A549 (cell line): ENCODE measurements around the gene VSTM2B. TPM values are rescaled to one million over a fixed set of nuclear protein-coding genes. Genes with fewer than 3 reads are reported as not detected.

Experiments used
- ATAC-seq, 2 experiments: fragments of 200-7000 bp in 1 of 2; fragments of >200 bp in 1 of 2; cut with Nextera tagmentation in 1 of 2; cut with Tn5 transposase in 1 of 2; 3 replicates each; pipeline versions ENCODE4 v1.8.0 to v1.9.1; 2018 to 2020; ENCODE audit warnings: mild to moderate bottlenecking in 1 of 2, moderate library complexity in 1 of 2
- CTCF ChIA-PET: fragments of 300-600 bp; sonication (Branson Sonifier 250); formaldehyde crosslinking; extraction: SDS; loops from one replicate; lab custom pipeline; 2021; ENCODE audit warnings: antibody characterized with exemption, inconsistent platforms; lab: Yijun Ruan, JAX
- POLR2A ChIA-PET: fragments of 350-600 bp; formaldehyde crosslinking; extraction: SDS; loops from one replicate; lab custom pipeline; 2021; ENCODE audit warnings: antibody characterized with exemption, inconsistent platforms; lab: Yijun Ruan, JAX
- DNase-seq, 2 experiments: peaks; one replicate each; pipeline versions ENCODE4 v3.0.0 to v3.0.0-alpha.2; 2011 to 2016; ENCODE audit warnings: low read depth in 1 of 2, low spot score in 1 of 2
- FAIRE-seq: peaks from 2 replicates; lab custom pipeline; 2011; peaks lifted over from hg19 to GRCh38; lab: Jason Lieb, UNC
- H3K27ac ChIP-seq, 2 experiments: fragments of >200 bp; sonication (Bioruptor Twin); formaldehyde crosslinking; 3 replicates each; pipeline ENCODE4 v1.5.1; 2016 to 2017
- H3K4me1 ChIP-seq: fragments of >200 bp; sonication (Bioruptor Twin); formaldehyde crosslinking; 3 replicates; pipeline ENCODE4 v1.6.1; 2016
- H3K4me2 ChIP-seq: fragments of >200 bp; sonication (Bioruptor Twin); formaldehyde crosslinking; 3 replicates; pipeline ENCODE4 v1.6.1; 2016
- H3K4me3 ChIP-seq: fragments of >200 bp; sonication (Bioruptor Twin); formaldehyde crosslinking; 3 replicates; pipeline ENCODE4 v1.5.1; 2016
- H3K9me3 ChIP-seq: fragments of >200 bp; sonication (Bioruptor Twin); formaldehyde crosslinking; 3 replicates; pipeline ENCODE4 v1.6.1; 2016
- CBX2 ChIP-seq: fragments of 200-600 bp; sonication (generic); IDR thresholded peaks from 2 replicates; pipeline ENCODE4 v1.6.1; 2016; ENCODE audit warnings: low read depth, mild to moderate bottlenecking, borderline replicate concordance
- HDAC2 ChIP-seq: fragments of 200-600 bp; sonication (generic); IDR thresholded peaks from 2 replicates; pipeline ENCODE4 v1.6.1; 2016
- HOXB13 ChIP-seq: fragments of 250-450 bp; sonication (Bioruptor Pico); IDR thresholded peaks from 2 replicates; pipeline ENCODE4 v1.5.0; 2020; ENCODE audit warnings: low read depth, mild to moderate bottlenecking, moderate library complexity
- HOXB5 ChIP-seq: fragments of 250-450 bp; sonication (Bioruptor Pico); IDR thresholded peaks from 2 replicates; pipeline ENCODE4 v1.5.0; 2020; ENCODE audit warnings: mild to moderate bottlenecking, moderate library complexity
- KDM1A ChIP-seq: fragments of 200-600 bp; sonication (generic); IDR thresholded peaks from 2 replicates; pipeline ENCODE4 v1.6.1; 2016; ENCODE audit warnings: low read depth, mild to moderate bottlenecking
- KDM5A ChIP-seq: fragments of 200-600 bp; sonication (generic); IDR thresholded peaks from 2 replicates; pipeline ENCODE4 v1.6.1; 2016; ENCODE audit warnings: antibody characterized with exemption, mild to moderate bottlenecking
- NFE2L2 ChIP-seq: fragments of 150-350 bp; conservative IDR thresholded peaks from 2 replicates; pipeline ENCODE4 v1.6.1; 2014; ENCODE audit warnings: low read length
- NR3C1 ChIP-seq: fragments of >200 bp; sonication (Bioruptor Twin); formaldehyde crosslinking; IDR thresholded peaks from 3 replicates; pipeline ENCODE4 v1.6.1; 2017
- POLR2AphosphoS2 ChIP-seq: conservative IDR thresholded peaks from 2 replicates; pipeline ENCODE4 v1.6.1; 2012; ENCODE audit warnings: low read length, improper control_type of control experiment, inconsistent platforms
- RARB ChIP-seq: fragments of 250-450 bp; sonication (Bioruptor Pico); IDR thresholded peaks from 2 replicates; pipeline ENCODE4 v1.8.0; 2021; ENCODE audit warnings: mild to moderate bottlenecking, moderate library complexity
- RFX5 ChIP-seq: fragments of 450-650 bp; IDR thresholded peaks from 2 replicates; pipeline ENCODE4 v1.7.1; 2014; ENCODE audit warnings: antibody characterized with exemption, mild to moderate bottlenecking, moderate library complexity
- RNF2 ChIP-seq: fragments of 200-600 bp; sonication (generic); IDR thresholded peaks from 2 replicates; pipeline ENCODE4 v1.6.1; 2016; ENCODE audit warnings: low read depth, mild to moderate bottlenecking, antibody characterized with exemption, moderate library complexity, borderline replicate concordance
- ZSCAN20 ChIP-seq: fragments of 250-450 bp; sonication (Bioruptor Pico); IDR thresholded peaks from 2 replicates; pipeline ENCODE4 v1.8.0; 2022; ENCODE audit warnings: mild to moderate bottlenecking, moderate library complexity
- WGBS: methylation state at CpG from one replicate; pipeline ENCODE4 v1.1.6; 2017; ENCODE audit errors: missing lambda C conversion rate; 5-methylcytosine and 5-hydroxymethylcytosine counted together
- polyA plus RNA-seq, 4 experiments: library from polyadenylated mRNA; depleted of rRNA in 3 of 4; stranded (reverse); fragments of >200 nt; fragmentation: RNase III in 1 of 4; extraction: RNeasy Plus Mini Kit Qiagen cat#74134 plus additional on column Dnase treatment in 1 of 4; gene quantifications; 2 replicates in 3 of 4; 3 replicates in 1 of 4; pipeline ENCODE4 v1.2.3, GENCODE V29; 2011 to 2017
- TF ChIP-seq, protein P1 (sequence below): fragments of >200 bp; sonication (Bioruptor Twin); formaldehyde crosslinking; IDR thresholded peaks from 3 replicates; pipeline ENCODE4 v1.5.1; 2016
- TF ChIP-seq, protein P2 (sequence below): fragments of 250-450 bp; sonication (Bioruptor Pico); IDR thresholded peaks from 2 replicates; pipeline ENCODE4 v1.5.0; 2021; ENCODE audit warnings: mild to moderate bottlenecking, moderate library complexity, borderline replicate concordance
- TF ChIP-seq, protein P3 (sequence below): fragments of 250-450 bp; sonication (Bioruptor Pico); IDR thresholded peaks from 2 replicates; pipeline ENCODE4 v1.5.0; 2020; ENCODE audit warnings: low read depth, mild to moderate bottlenecking, moderate library complexity
- TF ChIP-seq, protein P4 (sequence below): IDR thresholded peaks from 2 replicates; pipeline ENCODE4 v1.6.1; 2012
- TF ChIP-seq, protein P5 (sequence below): fragments of >200 bp; sonication (Bioruptor Twin); formaldehyde crosslinking; IDR thresholded peaks from 3 replicates; pipeline ENCODE4 v1.6.1; 2016
- TF ChIP-seq, protein P6 (sequence below): fragments of 150-350 bp; IDR thresholded peaks from 2 replicates; pipeline ENCODE4 v1.6.1; 2014; ENCODE audit warnings: low read depth, mild to moderate bottlenecking, low read length
- TF ChIP-seq, protein P7 (sequence below): fragments of >200 bp; sonication (Bioruptor Twin); formaldehyde crosslinking; IDR thresholded peaks from 2 replicates; pipeline ENCODE4 v1.6.1; 2016
- TF ChIP-seq, protein P8 (sequence below): IDR thresholded peaks from 2 replicates; pipeline ENCODE4 v1.6.1; 2012; ENCODE audit warnings: low read depth, borderline replicate concordance

The VSTM2B gene
- polyA plus RNA-seq, 2 of the 4 experiments (the other 2 are of a cell fraction), result not detected

DNA sequence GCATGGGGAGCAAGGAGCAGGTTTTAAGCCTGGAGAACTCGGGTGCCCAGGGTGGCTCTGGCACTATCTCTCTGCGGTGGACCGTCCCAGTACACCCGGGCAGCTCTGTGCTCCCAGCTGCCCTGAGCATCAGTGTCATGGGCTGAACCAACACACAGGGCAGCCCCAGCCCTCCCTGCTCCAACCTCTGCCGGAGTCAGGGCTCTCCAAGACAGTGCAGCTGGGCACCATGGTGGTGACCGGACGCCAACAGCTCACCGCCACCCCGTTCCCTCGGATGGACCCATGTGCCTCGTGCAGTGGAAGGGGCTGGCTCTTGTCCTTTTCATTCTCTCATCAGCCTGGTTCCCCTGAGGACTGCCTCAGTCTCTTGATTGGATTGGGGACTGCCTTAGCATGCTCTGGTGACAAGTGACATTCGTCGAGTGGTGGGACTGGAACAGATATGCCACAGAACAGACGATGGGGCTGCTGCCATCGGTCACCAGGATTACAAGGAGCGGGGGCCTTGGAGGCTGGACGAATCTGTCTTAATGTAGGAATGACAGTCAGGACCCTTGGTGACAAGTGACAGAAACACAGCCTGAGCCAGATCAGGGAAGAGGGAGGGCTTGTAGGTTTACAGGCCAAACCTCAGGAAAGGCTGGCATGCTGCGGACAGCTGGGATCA lies 25.7 kb upstream of the VSTM2B start:
- Histone ChIP-seq H3K27ac (no peak overlapping the region), H3K4me2 (no peak overlapping the region), H3K9me3 (no peaks in the 10 kb centered on the region), H3K4me1 (no peaks in the 10 kb centered on the region), H3K4me3 (no peak overlapping the region)
- DNase-seq (no peak), ATAC-seq (peak; percentile 11 to 23; a peak in 3 of 6 replicates), FAIRE-seq (no peak)
- WGBS, result 21% methylated on average over 18 of the region's 18 CpGs
- TF ChIP-seq, protein P1, sequence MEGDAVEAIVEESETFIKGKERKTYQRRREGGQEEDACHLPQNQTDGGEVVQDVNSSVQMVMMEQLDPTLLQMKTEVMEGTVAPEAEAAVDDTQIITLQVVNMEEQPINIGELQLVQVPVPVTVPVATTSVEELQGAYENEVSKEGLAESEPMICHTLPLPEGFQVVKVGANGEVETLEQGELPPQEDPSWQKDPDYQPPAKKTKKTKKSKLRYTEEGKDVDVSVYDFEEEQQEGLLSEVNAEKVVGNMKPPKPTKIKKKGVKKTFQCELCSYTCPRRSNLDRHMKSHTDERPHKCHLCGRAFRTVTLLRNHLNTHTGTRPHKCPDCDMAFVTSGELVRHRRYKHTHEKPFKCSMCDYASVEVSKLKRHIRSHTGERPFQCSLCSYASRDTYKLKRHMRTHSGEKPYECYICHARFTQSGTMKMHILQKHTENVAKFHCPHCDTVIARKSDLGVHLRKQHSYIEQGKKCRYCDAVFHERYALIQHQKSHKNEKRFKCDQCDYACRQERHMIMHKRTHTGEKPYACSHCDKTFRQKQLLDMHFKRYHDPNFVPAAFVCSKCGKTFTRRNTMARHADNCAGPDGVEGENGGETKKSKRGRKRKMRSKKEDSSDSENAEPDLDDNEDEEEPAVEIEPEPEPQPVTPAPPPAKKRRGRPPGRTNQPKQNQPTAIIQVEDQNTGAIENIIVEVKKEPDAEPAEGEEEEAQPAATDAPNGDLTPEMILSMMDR, result no peak
- TF ChIP-seq, protein P2, sequence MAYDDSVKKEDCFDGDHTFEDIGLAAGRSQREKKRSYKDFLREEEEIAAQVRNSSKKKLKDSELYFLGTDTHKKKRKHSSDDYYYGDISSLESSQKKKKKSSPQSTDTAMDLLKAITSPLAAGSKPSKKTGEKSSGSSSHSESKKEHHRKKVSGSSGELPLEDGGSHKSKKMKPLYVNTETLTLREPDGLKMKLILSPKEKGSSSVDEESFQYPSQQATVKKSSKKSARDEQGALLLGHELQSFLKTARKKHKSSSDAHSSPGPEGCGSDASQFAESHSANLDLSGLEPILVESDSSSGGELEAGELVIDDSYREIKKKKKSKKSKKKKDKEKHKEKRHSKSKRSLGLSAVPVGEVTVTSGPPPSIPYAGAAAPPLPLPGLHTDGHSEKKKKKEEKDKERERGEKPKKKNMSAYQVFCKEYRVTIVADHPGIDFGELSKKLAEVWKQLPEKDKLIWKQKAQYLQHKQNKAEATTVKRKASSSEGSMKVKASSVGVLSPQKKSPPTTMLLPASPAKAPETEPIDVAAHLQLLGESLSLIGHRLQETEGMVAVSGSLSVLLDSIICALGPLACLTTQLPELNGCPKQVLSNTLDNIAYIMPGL (CRISPR knock-in tag), result no peak
- TF ChIP-seq RFX5, result no peak
- TF ChIP-seq, protein P3, sequence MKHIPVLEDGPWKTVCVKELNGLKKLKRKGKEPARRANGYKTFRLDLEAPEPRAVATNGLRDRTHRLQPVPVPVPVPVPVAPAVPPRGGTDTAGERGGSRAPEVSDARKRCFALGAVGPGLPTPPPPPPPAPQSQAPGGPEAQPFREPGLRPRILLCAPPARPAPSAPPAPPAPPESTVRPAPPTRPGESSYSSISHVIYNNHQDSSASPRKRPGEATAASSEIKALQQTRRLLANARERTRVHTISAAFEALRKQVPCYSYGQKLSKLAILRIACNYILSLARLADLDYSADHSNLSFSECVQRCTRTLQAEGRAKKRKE (CRISPR knock-in tag), result no peak
- TF ChIP-seq, protein P4, sequence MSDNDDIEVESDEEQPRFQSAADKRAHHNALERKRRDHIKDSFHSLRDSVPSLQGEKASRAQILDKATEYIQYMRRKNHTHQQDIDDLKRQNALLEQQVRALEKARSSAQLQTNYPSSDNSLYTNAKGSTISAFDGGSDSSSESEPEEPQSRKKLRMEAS, result no peak
- POLR2A ChIA-PET, result no interaction called here
- CTCF ChIA-PET, result interaction anchor here (1.4 kb wide), 1 partner anchor 20 kb away, joined by 3 read pairs; no protein-coding TSS in a partner anchor

DNA sequence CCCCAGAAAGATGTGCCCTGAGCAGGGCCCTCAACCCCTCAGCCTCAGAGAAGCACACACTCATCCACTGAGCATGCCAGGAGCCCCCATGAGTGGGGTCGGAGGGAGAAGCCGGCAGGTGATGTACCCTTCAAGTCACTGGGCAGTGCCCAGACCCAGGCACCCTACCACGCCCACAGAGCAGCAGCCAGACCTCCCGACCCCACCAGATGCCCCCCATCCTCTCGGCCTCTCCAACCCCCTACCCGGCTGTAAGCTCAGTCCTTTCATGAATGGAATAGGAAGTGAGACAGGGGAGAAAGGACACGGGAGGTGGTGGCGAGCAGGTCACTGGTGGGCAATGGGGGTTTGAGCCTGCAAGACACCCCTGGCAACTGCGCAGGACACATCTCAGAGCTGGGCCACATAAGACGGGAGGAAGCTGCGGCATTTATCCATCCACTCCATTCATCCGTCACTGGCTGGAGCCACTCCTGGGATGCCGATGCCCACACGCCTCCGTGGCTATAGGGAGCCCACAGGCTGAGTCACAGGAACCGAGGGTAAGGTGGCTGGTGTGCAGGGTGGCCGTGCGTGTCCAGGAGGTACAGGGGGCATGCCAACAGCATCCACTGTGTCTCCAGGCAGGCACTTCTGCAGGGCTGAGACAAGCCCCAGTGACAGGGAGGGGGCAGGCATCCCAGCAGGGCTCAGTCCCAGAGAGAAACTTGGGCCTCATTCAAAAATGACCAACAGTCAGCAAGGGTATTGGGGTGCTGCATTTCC lies 23.8 kb upstream of the VSTM2B start:
- no peaks in the 10 kb centered on the region for H3K9me3 ChIP-seq
- no peak for FAIRE-seq
- CTCF ChIA-PET, result interaction anchor here (0.5 to 1.8 kb wide), 3 partner anchors 14 to 26 kb away, joined by 3 to 10 read pairs (median 5); no protein-coding TSS in a partner anchor
- no peak overlapping the region for H3K4me2 ChIP-seq
- H3K4me1 ChIP-seq, result no peaks in the 10 kb centered on the region
- no peak for DNase-seq
- POLR2A ChIA-PET, result no interaction called here
- H3K4me3 ChIP-seq, result no peak overlapping the region
- TF ChIP-seq HDAC2, result no peak
- TF ChIP-seq, protein P3 (CRISPR knock-in tag), result no peak
- TF ChIP-seq NFE2L2, result no peak
- TF ChIP-seq POLR2AphosphoS2, result no peak
- TF ChIP-seq, protein P5, sequence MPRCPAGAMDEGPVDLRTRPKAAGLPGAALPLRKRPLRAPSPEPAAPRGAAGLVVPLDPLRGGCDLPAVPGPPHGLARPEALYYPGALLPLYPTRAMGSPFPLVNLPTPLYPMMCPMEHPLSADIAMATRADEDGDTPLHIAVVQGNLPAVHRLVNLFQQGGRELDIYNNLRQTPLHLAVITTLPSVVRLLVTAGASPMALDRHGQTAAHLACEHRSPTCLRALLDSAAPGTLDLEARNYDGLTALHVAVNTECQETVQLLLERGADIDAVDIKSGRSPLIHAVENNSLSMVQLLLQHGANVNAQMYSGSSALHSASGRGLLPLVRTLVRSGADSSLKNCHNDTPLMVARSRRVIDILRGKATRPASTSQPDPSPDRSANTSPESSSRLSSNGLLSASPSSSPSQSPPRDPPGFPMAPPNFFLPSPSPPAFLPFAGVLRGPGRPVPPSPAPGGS, result no peak
- no peak for TF ChIP-seq ZSCAN20 (CRISPR knock-in tag)
- TF ChIP-seq KDM1A, result no peak
- TF ChIP-seq, protein P6, sequence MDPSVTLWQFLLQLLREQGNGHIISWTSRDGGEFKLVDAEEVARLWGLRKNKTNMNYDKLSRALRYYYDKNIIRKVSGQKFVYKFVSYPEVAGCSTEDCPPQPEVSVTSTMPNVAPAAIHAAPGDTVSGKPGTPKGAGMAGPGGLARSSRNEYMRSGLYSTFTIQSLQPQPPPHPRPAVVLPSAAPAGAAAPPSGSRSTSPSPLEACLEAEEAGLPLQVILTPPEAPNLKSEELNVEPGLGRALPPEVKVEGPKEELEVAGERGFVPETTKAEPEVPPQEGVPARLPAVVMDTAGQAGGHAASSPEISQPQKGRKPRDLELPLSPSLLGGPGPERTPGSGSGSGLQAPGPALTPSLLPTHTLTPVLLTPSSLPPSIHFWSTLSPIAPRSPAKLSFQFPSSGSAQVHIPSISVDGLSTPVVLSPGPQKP, result no peak
- no peak for TF ChIP-seq RNF2
- TF ChIP-seq, protein P7, sequence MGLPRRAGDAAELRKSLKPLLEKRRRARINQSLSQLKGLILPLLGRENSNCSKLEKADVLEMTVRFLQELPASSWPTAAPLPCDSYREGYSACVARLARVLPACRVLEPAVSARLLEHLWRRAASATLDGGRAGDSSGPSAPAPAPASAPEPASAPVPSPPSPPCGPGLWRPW, result no peak
- no peak for TF ChIP-seq NR3C1
- TF ChIP-seq HOXB13 (CRISPR knock-in tag), result no peak
- no peak for TF ChIP-seq CBX2
- TF ChIP-seq HOXB5 (CRISPR knock-in tag), result no peak
- TF ChIP-seq, protein P8, sequence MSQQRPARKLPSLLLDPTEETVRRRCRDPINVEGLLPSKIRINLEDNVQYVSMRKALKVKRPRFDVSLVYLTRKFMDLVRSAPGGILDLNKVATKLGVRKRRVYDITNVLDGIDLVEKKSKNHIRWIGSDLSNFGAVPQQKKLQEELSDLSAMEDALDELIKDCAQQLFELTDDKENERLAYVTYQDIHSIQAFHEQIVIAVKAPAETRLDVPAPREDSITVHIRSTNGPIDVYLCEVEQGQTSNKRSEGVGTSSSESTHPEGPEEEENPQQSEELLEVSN, result no peak
- no peak for TF ChIP-seq RARB (CRISPR knock-in tag)
- no peak for TF ChIP-seq KDM5A
- ATAC-seq, result no peak
- no peak overlapping the region for H3K27ac ChIP-seq
- WGBS, result 17% methylated on average over 18 of the region's 18 CpGs
